HepG2 (cell line): ENCODE results near the gene COQ10B. TPM values are rescaled to one million over a fixed set of nuclear protein-coding genes. Genes with fewer than 3 reads are reported as not detected.
A peak's percentile ranks its signal among the peaks of the same experiment; 100 is the strongest.

Source experiments
- CBX1 ChIP-seq: IDR thresholded peaks from one replicate; pipeline ENCODE4 v1.6.1; 2016; ENCODE audit warnings: antibody characterized with exemption, low read depth
- DR1 ChIP-seq: sonication (generic); formaldehyde crosslinking; IDR thresholded peaks from 2 replicates; pipeline ENCODE4 v1.8.0; 2021; ENCODE audit warnings: mild to moderate bottlenecking, missing genetic modification reagents, inconsistent platforms
- GPN1 ChIP-seq: sonication (generic); formaldehyde crosslinking; IDR thresholded peaks from 2 replicates; pipeline ENCODE4 v1.5.1; 2020; ENCODE audit warnings: missing genetic modification reagents, borderline replicate concordance
- HOMEZ ChIP-seq: IDR thresholded peaks from 2 replicates; pipeline ENCODE4 v1.6.1; 2016; ENCODE audit warnings: low read depth
- JUNB ChIP-seq: sonication (generic); formaldehyde crosslinking; IDR thresholded peaks from 2 replicates; pipeline ENCODE4 v1.8.0; 2022; ENCODE audit warnings: missing genetic modification reagents, mild to moderate bottlenecking, borderline replicate concordance
- JUND ChIP-seq: sonication (generic); formaldehyde crosslinking; IDR thresholded peaks from 2 replicates; pipeline ENCODE4 v1.8.0; 2022; ENCODE audit warnings: mild to moderate bottlenecking, missing genetic modification reagents
- KLF16 ChIP-seq, 2 experiments: sonication (generic) in 1 of 2; formaldehyde crosslinking in 1 of 2; IDR thresholded peaks; 2 replicates each; pipeline versions ENCODE4 v1.6.1 to v1.8.0; 2016 to 2023; ENCODE audit warnings: missing genetic modification reagents in 2 of 2, missing compliant biosample characterization in 1 of 2
- MIER2 ChIP-seq: IDR thresholded peaks from 2 replicates; pipeline ENCODE4 v1.6.1; 2016; ENCODE audit warnings: missing biosample characterization, missing genetic modification reagents
- NFYB ChIP-seq: sonication (generic); formaldehyde crosslinking; IDR thresholded peaks from 2 replicates; pipeline ENCODE4 v1.4.0; 2020; ENCODE audit warnings: missing genetic modification reagents
- NPAS2 ChIP-seq: sonication (generic); formaldehyde crosslinking; IDR thresholded peaks from 2 replicates; pipeline ENCODE4 v1.8.0; 2022; ENCODE audit warnings: mild to moderate bottlenecking, missing genetic modification reagents, borderline replicate concordance
- POLR2AphosphoS5 ChIP-seq: IDR thresholded peaks from 2 replicates; pipeline ENCODE4 v1.6.1; 2012; ENCODE audit warnings: low read depth, low read length
- RFX5 ChIP-seq: IDR thresholded peaks from 2 replicates; pipeline ENCODE4 v1.6.1; 2011; ENCODE audit warnings: low read depth, low read length, improper control_type of control experiment
- RXRA ChIP-seq: sonication (generic); formaldehyde crosslinking; IDR thresholded peaks from 2 replicates; pipeline ENCODE4 v1.5.1; 2020; ENCODE audit warnings: missing genetic modification reagents
- SATB2 ChIP-seq: sonication (generic); formaldehyde crosslinking; IDR thresholded peaks from 2 replicates; pipeline ENCODE4 v1.5.0; 2020; ENCODE audit warnings: missing genetic modification reagents
- TBX3 ChIP-seq: fragments of 450-650 bp; IDR thresholded peaks from 2 replicates; pipeline ENCODE4 v1.6.1; 2017; ENCODE audit warnings: antibody characterized with exemption, mild to moderate bottlenecking, inconsistent platforms, borderline replicate concordance
- WIZ ChIP-seq: sonication (generic); formaldehyde crosslinking; IDR thresholded peaks from 2 replicates; pipeline ENCODE4 v1.5.1; 2020; ENCODE audit warnings: mild to moderate bottlenecking, missing genetic modification reagents
- ZBTB14 ChIP-seq: sonication (generic); formaldehyde crosslinking; IDR thresholded peaks from 2 replicates; pipeline ENCODE4 v1.4.0; 2020; ENCODE audit warnings: missing genetic modification reagents
- ZBTB21 ChIP-seq: sonication (generic); formaldehyde crosslinking; IDR thresholded peaks from 2 replicates; pipeline ENCODE4 v1.4.0; 2020; ENCODE audit warnings: missing genetic modification reagents
- ZBTB44 ChIP-seq: sonication (generic); formaldehyde crosslinking; IDR thresholded peaks from 2 replicates; pipeline ENCODE4 v1.4.0; 2020; ENCODE audit warnings: missing genetic modification reagents
- ZNF136 ChIP-seq: sonication (generic); formaldehyde crosslinking; IDR thresholded peaks from 2 replicates; pipeline ENCODE4 v1.8.1; 2022; ENCODE audit warnings: low read depth, mild to moderate bottlenecking, moderate library complexity, missing genetic modification reagents
- ZNF224 ChIP-seq: sonication (generic); formaldehyde crosslinking; IDR thresholded peaks from 2 replicates; pipeline ENCODE4 v1.5.0; 2020; ENCODE audit warnings: mild to moderate bottlenecking, missing genetic modification reagents
- ZNF24 ChIP-seq: fragments of 450-650 bp; IDR thresholded peaks from 2 replicates; pipeline ENCODE4 v1.6.1; 2017; ENCODE audit warnings: antibody characterized with exemption, mild to moderate bottlenecking
- ZNF276 ChIP-seq: sonication (generic); formaldehyde crosslinking; IDR thresholded peaks from 2 replicates; pipeline ENCODE4 v1.4.0; 2020; ENCODE audit warnings: mild to moderate bottlenecking, low read depth, missing genetic modification reagents
- ZNF468 ChIP-seq: sonication (generic); formaldehyde crosslinking; IDR thresholded peaks from 2 replicates; pipeline ENCODE4 v1.8.0; 2022; ENCODE audit warnings: mild to moderate bottlenecking, moderate library complexity, missing genetic modification reagents
- ZNF557 ChIP-seq: sonication (generic); formaldehyde crosslinking; IDR thresholded peaks from 2 replicates; pipeline ENCODE4 v1.4.0; 2020; ENCODE audit warnings: missing genetic modification reagents
- polyA plus RNA-seq, 8 experiments: library from polyadenylated mRNA; depleted of rRNA in 3 of 8; stranded (reverse) in 7 of 8; unstranded in 1 of 8; fragments of >200 nt; fragmentation: Illumina TruSeq in 4 of 8; extraction: Trizol in 4 of 8; gene quantifications; 2 replicates each; pipeline versions ENCODE4 v1.2.1 to v1.2.3, GENCODE V29; 2011 to 2016; ENCODE audit warnings: low read depth in 4 of 8, missing spikeins in 1 of 8, mixed read lengths in 1 of 8; ENCODE audit not compliant: insufficient read depth in 1 of 8
- total RNA-seq, 5 experiments: library from RNA; depleted of rRNA; stranded (reverse); fragments of >200 nt; fragmentation: Illumina TruSeq; extraction: Trizol; gene quantifications; 2 replicates each; pipeline ENCODE4 v1.2.3, GENCODE V29; 2016; ENCODE audit warnings: low read depth in 1 of 5

The COQ10B gene
- total and polyA plus RNA-seq, 2 of the 13 experiments (the other 11 are each of a cell fraction or from before 2014, with no cell fraction given), result 4.6 to 34.9 TPM

- peak; percentile 97 for TF ChIP-seq POLR2AphosphoS5
- peak; percentile 99 for TF ChIP-seq WIZ (CRISPR knock-in tag)
- TF ChIP-seq DR1, result peak; percentile 99
- peak; percentile 76 for TF ChIP-seq TBX3
- peak; percentile 71 for TF ChIP-seq ZNF276
- no peak for TF ChIP-seq SATB2
- TF ChIP-seq ZNF224 (CRISPR knock-in tag), result peak; percentile 35; the same call in 1 of the 2 replicates
- peak; percentile 69 for TF ChIP-seq NFYB (CRISPR knock-in tag)
- TF ChIP-seq MIER2 (CRISPR knock-in tag), result peak; percentile 66; the same call in 1 of the 2 replicates
- TF ChIP-seq ZBTB44 (CRISPR knock-in tag), result peak; percentile 94
- peak; percentile 97 for TF ChIP-seq ZNF468 (CRISPR knock-in tag)
- peak; percentile 52 for TF ChIP-seq ZBTB14 (CRISPR knock-in tag)
- no peak; the same call in none of the 2 replicates for TF ChIP-seq ZNF136 (CRISPR knock-in tag)
- TF ChIP-seq CBX1, result peak; percentile 95
- no peak; the same call in 1 of the 2 replicates for TF ChIP-seq RFX5
- no peak for TF ChIP-seq NPAS2 (CRISPR knock-in tag)
- TF ChIP-seq HOMEZ, result peak; percentile 94
- TF ChIP-seq GPN1 (CRISPR knock-in tag), result peak; percentile 24; the same call in 1 of the 2 replicates
- TF ChIP-seq RXRA, result peak; percentile 94
- TF ChIP-seq ZNF24, result peak; percentile 43
- TF ChIP-seq KLF16 (CRISPR knock-in tag; IDR thresholded peaks at IDR 0.05), result peak in 1 of 2 experiments; percentile 99; a peak in 2 of 4 replicates
- TF ChIP-seq JUND (CRISPR knock-in tag), result peak; percentile 77
- no peak for TF ChIP-seq ZNF557 (CRISPR knock-in tag)
- peak; percentile 55; the same call in 1 of the 2 replicates for TF ChIP-seq JUNB (CRISPR knock-in tag)
- TF ChIP-seq ZBTB21 (CRISPR knock-in tag), result 0 out of 2 replicates have a peak, but pooled peaks have one; percentile 68
These were observed 62.5 kb downstream of the COQ10B start, which contains the start of gene MOB4 (continued) for GRCh38 chr2:197515739-197516392.
